Fibroblast of pulmonary artery (primary cell): Measurements from ENCODE around the gene ZHX3.

Source experiments
- DNase-seq: peaks from one replicate; pipeline ENCODE4 v3.0.0-alpha.2; 2010; ENCODE audit warnings: low read depth
- H3K4me3 ChIP-seq: replicated peaks from 2 replicates; pipeline ENCODE4 v1.5.1; 2011; ENCODE audit warnings: low read depth, mild to moderate bottlenecking, control low read depth, low read length, moderate library complexity
- TF ChIP-seq, protein P1 (sequence below): IDR thresholded peaks from 2 replicates; pipeline ENCODE4 v1.5.1; 2011; ENCODE audit warnings: mild to moderate bottlenecking, control low read depth, low read length, inconsistent platforms; ENCODE audit errors: missing control alignments

Gene ZHX3

GRCh38 chr20:41169791-41170351 is 147.7 kb downstream of the ZHX3 start:
- H3K4me3 ChIP-seq = no peak overlapping the region
- DNase-seq = peak; percentile 55
- TF ChIP-seq, protein P1, sequence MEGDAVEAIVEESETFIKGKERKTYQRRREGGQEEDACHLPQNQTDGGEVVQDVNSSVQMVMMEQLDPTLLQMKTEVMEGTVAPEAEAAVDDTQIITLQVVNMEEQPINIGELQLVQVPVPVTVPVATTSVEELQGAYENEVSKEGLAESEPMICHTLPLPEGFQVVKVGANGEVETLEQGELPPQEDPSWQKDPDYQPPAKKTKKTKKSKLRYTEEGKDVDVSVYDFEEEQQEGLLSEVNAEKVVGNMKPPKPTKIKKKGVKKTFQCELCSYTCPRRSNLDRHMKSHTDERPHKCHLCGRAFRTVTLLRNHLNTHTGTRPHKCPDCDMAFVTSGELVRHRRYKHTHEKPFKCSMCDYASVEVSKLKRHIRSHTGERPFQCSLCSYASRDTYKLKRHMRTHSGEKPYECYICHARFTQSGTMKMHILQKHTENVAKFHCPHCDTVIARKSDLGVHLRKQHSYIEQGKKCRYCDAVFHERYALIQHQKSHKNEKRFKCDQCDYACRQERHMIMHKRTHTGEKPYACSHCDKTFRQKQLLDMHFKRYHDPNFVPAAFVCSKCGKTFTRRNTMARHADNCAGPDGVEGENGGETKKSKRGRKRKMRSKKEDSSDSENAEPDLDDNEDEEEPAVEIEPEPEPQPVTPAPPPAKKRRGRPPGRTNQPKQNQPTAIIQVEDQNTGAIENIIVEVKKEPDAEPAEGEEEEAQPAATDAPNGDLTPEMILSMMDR = no peak

DNA sequence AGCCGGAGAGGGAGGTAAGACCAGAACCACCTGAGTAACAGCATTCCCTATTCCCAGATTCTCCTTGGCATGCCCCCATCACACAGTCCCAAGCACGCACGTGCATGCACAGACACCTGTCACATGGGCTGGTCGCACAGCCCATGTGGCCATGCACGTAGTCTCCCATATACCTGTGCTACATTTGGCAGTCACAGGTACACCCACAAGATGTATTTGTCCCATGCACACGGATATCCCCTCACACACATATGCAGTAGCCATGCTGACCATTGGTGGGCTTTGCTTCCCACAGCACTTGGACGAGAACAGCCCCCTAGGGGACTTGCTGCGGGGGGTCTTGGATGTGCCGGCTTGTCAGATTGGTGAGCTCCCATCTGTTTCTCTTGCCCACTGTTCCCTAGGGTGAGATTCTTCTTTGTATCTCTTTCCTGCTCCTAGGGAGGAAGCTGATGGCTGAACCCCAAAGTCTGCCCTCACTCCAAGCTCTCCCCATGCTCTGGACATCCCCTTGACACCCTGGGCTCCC is 148.3 kb downstream of the ZHX3 start:
- TF ChIP-seq, protein P1 = no peak
- no peak for DNase-seq
- no peak overlapping the region for H3K4me3 ChIP-seq

DNA sequence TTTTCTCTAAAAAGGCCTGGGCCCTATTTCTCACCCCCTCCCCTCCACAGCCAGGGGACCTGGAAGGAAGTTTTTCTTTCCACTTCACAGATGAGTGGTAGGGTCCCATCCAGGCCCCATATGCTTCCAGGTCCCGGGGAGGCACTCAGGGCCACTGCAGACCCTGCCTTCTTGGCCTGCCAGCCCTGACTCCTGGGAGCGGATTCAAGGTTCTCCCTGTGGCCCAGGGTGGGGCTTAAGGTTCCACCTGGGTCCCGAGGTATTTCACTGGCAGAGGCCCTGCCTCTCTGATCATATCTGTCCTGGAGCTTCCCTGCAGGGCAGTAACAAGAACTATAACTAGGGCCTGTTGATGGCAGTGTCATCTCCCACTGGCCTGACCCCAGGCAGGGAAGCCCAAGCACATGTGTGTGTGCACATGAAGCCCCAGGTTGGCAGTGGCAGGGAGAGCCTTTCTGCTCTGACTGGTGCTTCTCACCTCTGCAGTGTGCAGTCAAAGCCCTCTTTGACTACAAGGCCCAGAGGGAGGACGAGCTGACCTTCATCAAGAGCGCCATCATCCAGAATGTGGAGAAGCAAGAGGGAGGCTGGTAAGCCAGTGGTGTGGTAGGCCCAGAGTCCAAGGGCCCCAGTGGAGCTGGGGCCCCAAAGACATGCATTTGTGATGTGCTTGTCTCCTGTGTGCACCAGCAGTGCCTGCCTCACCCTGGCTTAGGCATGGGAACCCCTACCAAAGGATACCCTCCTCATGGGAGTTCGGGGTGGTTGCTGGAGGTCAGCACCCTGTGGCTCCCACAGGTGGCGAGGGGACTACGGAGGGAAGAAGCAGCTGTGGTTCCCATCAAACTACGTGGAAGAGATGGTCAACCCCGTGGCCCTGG is 149.0 kb downstream of the ZHX3 start:
- no peak for DNase-seq
- TF ChIP-seq, protein P1 = no peak
- no peak overlapping the region for H3K4me3 ChIP-seq

GRCh38 chr20:41167481-41168253 is 149.9 kb downstream of the ZHX3 start:
- TF ChIP-seq, protein P1 = no peak
- no peak for DNase-seq
- H3K4me3 ChIP-seq = no peak overlapping the region

DNA sequence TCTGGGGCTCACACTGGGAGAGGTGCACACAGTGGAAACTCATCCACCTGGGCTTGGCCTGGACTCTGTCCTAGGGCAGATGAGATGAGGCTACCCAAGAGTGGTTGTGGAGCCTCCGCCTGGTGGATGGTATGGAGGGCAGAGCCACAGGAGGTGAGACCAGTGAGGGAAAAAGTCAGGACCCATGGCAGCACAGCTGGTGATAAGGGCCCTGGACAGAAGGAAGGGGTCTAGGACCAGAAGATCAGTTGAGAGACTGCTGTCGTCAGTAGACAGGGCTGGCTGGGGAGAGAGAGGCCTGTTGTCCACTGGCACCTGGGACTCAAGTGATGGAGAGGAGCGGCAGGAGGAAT is 150.4 kb downstream of the ZHX3 start:
- no peak overlapping the region for H3K4me3 ChIP-seq
- no peak for DNase-seq
- TF ChIP-seq, protein P1 = no peak

- TF ChIP-seq, protein P1 = no peak
- H3K4me3 ChIP-seq = no peak overlapping the region
Measured at GRCh38 chr20:41166201-41167117, 151.1 kb downstream of the ZHX3 start.

More at GRCh38 chr20:41166201-41167117, 151.1 kb downstream of the ZHX3 start:
- no peak for DNase-seq
